ENCODE data around the gene DZIP1. TPM values are rescaled to one million over a fixed set of nuclear protein-coding genes. Genes with fewer than 3 reads are reported as not detected.

Gene DZIP1
- total and polyA plus RNA-seq, 2 of the 13 experiments (the other 11 are each of a cell fraction or from before 2014, with no cell fraction given), result 11.0 to 36.7 TPM

GRCh38 chr13:95660981-95661581 lies 16.6 kb upstream of the DZIP1 start (continued):
- TF ChIP-seq, protein P1, sequence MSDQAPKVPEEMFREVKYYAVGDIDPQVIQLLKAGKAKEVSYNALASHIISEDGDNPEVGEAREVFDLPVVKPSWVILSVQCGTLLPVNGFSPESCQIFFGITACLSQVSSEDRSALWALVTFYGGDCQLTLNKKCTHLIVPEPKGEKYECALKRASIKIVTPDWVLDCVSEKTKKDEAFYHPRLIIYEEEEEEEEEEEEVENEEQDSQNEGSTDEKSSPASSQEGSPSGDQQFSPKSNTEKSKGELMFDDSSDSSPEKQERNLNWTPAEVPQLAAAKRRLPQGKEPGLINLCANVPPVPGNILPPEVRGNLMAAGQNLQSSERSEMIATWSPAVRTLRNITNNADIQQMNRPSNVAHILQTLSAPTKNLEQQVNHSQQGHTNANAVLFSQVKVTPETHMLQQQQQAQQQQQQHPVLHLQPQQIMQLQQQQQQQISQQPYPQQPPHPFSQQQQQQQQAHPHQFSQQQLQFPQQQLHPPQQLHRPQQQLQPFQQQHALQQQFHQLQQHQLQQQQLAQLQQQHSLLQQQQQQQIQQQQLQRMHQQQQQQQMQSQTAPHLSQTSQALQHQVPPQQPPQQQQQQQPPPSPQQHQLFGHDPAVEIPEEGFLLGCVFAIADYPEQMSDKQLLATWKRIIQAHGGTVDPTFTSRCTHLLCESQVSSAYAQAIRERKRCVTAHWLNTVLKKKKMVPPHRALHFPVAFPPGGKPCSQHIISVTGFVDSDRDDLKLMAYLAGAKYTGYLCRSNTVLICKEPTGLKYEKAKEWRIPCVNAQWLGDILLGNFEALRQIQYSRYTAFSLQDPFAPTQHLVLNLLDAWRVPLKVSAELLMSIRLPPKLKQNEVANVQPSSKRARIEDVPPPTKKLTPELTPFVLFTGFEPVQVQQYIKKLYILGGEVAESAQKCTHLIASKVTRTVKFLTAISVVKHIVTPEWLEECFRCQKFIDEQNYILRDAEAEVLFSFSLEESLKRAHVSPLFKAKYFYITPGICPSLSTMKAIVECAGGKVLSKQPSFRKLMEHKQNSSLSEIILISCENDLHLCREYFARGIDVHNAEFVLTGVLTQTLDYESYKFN (CRISPR knock-in tag; conservative IDR thresholded peaks at IDR 0.05), result no peak
- TF ChIP-seq SP4 (CRISPR knock-in tag; IDR thresholded peaks at IDR 0.05) (no peak), ZBTB43 (CRISPR knock-in tag; conservative IDR thresholded peaks at IDR 0.05) (no peak), ZNF563 (CRISPR knock-in tag; IDR thresholded peaks at IDR 0.05) (no peak), SMC3 (IDR thresholded peaks at IDR 0.05; ENCODE audit: low read length) (peak; percentile 57; the same call in 1 of the 2 replicates), TCF7 (IDR thresholded peaks at IDR 0.05; ENCODE audit: low read depth) (no peak), STAG1 (CRISPR knock-in tag; IDR thresholded peaks at IDR 0.05) (peak; percentile 62)

DNA sequence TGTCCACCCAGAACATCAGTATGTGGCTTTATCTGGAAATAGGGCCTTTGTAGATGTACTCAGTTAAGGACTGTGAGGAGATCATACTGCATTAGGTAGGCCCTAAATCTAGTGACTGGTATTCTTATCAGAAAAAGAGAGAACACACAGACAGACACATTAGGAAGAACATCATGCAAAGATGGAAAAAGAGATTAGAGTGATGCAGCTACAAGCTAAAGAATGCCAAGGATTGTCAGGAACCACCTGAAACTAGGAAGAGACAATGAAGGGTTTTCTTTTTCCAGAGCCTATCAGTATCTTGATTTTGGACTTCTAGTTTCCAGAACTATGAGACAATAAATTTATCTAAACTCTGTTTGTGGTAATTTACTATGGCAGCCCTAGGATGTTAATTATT lies 15.0 kb upstream of the DZIP1 start:
- Histone ChIP-seq H3K27me3 (ENCODE audit: control insufficient read depth in 1 of 2, insufficient read depth in 2 of 2, low read length in 2 of 2) (no peaks in the 10 kb centered on the region; a peak in 1 of 5 replicates), H3K4me3 (replicated peaks in 1 of 3; ENCODE audit: insufficient read depth in 1 of 3, low read depth in 2 of 3, low read length in 3 of 3) (no peak overlapping the region), H3K27ac (ENCODE audit: extremely low read length, insufficient read depth, low read length) (no peak overlapping the region), H3K9me3 (ENCODE audit: low read length) (no peaks in the 10 kb centered on the region), H4K20me1 (ENCODE audit: insufficient read depth, low read length) (no peaks in the 10 kb centered on the region), H2AFZ (ENCODE audit: low read length) (no peak overlapping the region), H3K79me2 (ENCODE audit: insufficient read depth, low read length) (no peaks in the 10 kb centered on the region), H3K4me1 (ENCODE audit: insufficient read depth, low read length) (no peaks in the 10 kb centered on the region), H3K36me3 (replicated peaks in 1 of 2; ENCODE audit: control insufficient read depth in 1 of 2, insufficient read depth in 2 of 2, low read length in 2 of 2) (no peaks in the 10 kb centered on the region), H3K4me2 (ENCODE audit: low read depth, low read length) (no peak overlapping the region), H3K9ac (ENCODE audit: insufficient read depth, low read depth, low read length) (no peak overlapping the region)
- BruUV-seq (replicated peaks), result no TSS peak
- POLR2A ChIA-PET, result no interaction called here
- in situ Hi-C loops (cut with HindIII; ENCODE audit: extremely low pct_ligation_motif_present, low pct_unique_long_range_greater_than_20kb) (no loop called here), intact Hi-C loops (cut with micrococcal nuclease; ENCODE audit: unreplicated experiment) (no loop called here)
- ATAC-seq (no peak), FAIRE-seq (no peak), DNase-seq (ENCODE audit: low spot score) (no peak)
- CTCF ChIA-PET (ENCODE audit: low intra/inter-chr PET ratio, low total read pairs), result no interaction called here
- no peak for TF ChIP-seq ZNF850 (CRISPR knock-in tag; conservative IDR thresholded peaks at IDR 0.05)
- TF ChIP-seq PATZ1 (CRISPR knock-in tag; IDR thresholded peaks at IDR 0.05), result no peak
- no peak for TF ChIP-seq FOXK2 (IDR thresholded peaks at IDR 0.05)
- TF ChIP-seq, protein P2, sequence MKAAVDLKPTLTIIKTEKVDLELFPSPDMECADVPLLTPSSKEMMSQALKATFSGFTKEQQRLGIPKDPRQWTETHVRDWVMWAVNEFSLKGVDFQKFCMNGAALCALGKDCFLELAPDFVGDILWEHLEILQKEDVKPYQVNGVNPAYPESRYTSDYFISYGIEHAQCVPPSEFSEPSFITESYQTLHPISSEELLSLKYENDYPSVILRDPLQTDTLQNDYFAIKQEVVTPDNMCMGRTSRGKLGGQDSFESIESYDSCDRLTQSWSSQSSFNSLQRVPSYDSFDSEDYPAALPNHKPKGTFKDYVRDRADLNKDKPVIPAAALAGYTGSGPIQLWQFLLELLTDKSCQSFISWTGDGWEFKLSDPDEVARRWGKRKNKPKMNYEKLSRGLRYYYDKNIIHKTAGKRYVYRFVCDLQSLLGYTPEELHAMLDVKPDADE (CRISPR knock-in tag; IDR thresholded peaks at IDR 0.05), result no peak
- TF ChIP-seq SOX13 (IDR thresholded peaks at IDR 0.05), result no peak
- TF ChIP-seq SOX13 (CRISPR knock-in tag; conservative IDR thresholded peaks at IDR 0.05 in 1 of 2, IDR thresholded peaks at IDR 0.05 in 1 of 2), result no peak
- TF ChIP-seq HNRNPLL (IDR thresholded peaks at IDR 0.05; ENCODE audit: low read depth, low read length, poor library complexity, severe bottlenecking), result no peak

All from HepG2 (cell line).